NT2/D1 (cell line): Measurements from ENCODE around the gene CWC27.

Experiments used
- SUZ12 ChIP-seq: IDR thresholded peaks from 2 replicates; pipeline ENCODE4 v1.6.1; 2011; ENCODE audit not compliant: insufficient read length, insufficient read depth; ENCODE audit errors: extremely low read depth
- ZNF274 ChIP-seq: IDR thresholded peaks from 2 replicates; pipeline ENCODE4 v1.6.1; 2011; ENCODE audit warnings: mild to moderate bottlenecking, low read depth, low read length

DNA sequence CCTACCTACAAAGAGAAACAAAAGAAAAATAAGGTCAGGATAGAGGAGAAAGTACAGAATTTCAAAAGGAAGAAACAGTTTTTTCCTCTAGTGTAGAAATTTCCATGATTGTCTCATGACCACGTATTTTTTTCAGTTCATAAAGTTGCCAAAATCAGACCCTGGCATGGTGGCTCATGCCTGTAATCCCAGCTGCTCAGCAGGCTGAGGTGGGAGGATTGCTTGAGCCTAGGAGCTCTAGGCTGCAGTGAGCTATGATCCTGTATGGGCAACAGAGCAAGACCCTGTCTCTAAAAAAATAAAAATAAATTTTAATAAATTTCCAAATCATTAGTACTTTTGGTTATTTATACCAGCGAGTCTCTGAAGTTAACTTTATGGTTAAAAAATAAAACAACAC is 37.8 kb downstream of the CWC27 start:
- no peak for TF ChIP-seq SUZ12
- TF ChIP-seq ZNF274, result no peak
